CD14-positive monocyte (primary cell): Measurements from ENCODE around the gene CHAMP1. TPM values are rescaled to one million over a fixed set of nuclear protein-coding genes. Genes with fewer than 3 reads are reported as not detected.
A peak's percentile ranks its signal among the peaks of the same experiment; 100 is the strongest.

ENCODE experiments used
- DNase-seq, 3 donors: peaks; one replicate each; pipeline ENCODE4 v3.0.0-alpha.2; 2011 to 2022
- H2AFZ ChIP-seq: 2 replicates; pipeline ENCODE4 v1.6.0; 2012; ENCODE audit warnings: mild to moderate bottlenecking, low read depth, low read length, inconsistent platforms; ENCODE audit not compliant: insufficient read depth, poor library complexity, severe bottlenecking
- H3K27ac ChIP-seq, 2 donors: 1 replicate in 1 of 2; 2 replicates in 1 of 2; pipeline ENCODE4 v1.5.1; 2012 to 2013; ENCODE audit warnings: low read length in 2 of 2, control low read depth in 1 of 2, inconsistent platforms in 1 of 2, low read depth in 1 of 2, mild to moderate bottlenecking in 1 of 2
- H3K27me3 ChIP-seq, 2 donors: one replicate each; pipeline versions ENCODE4 v1.6.0 to v1.6.1; 2011 to 2013; ENCODE audit warnings: low read length in 2 of 2; ENCODE audit not compliant: control insufficient read depth in 2 of 2, insufficient read depth in 2 of 2
- H3K36me3 ChIP-seq, 2 donors: replicated peaks in 1 of 2; 1 replicate in 1 of 2; 2 replicates in 1 of 2; pipeline versions ENCODE4 v1.5.1 to v1.6.1; 2012 to 2013; ENCODE audit warnings: low read length in 2 of 2, control low read depth in 1 of 2, inconsistent platforms in 1 of 2, mild to moderate bottlenecking in 1 of 2; ENCODE audit not compliant: insufficient read depth in 2 of 2, control insufficient read depth in 1 of 2
- H3K4me1 ChIP-seq, 2 donors: 1 replicate in 1 of 2; 2 replicates in 1 of 2; pipeline versions ENCODE4 v1.5.1 to v1.6.1; 2012 to 2013; ENCODE audit warnings: low read length in 2 of 2, control low read depth in 1 of 2, inconsistent platforms in 1 of 2, mild to moderate bottlenecking in 1 of 2, moderate library complexity in 1 of 2; ENCODE audit not compliant: insufficient read depth in 2 of 2, control insufficient read depth in 1 of 2
- H3K4me2 ChIP-seq: replicated peaks from 2 replicates; pipeline ENCODE3; 2012; ENCODE audit warnings: low read length, moderate library complexity, mild to moderate bottlenecking; ENCODE audit not compliant: poor library complexity, severe bottlenecking; ENCODE audit errors: extremely low read depth
- H3K4me3 ChIP-seq, 3 experiments: fragments of 200-600 bp in 1 of 3; sonication (generic) in 1 of 3; replicated peaks in 1 of 3; 1 replicate in 2 of 3; 2 replicates in 1 of 3; pipeline ENCODE4 v1.5.1; 2011 to 2013; ENCODE audit warnings: low read length in 3 of 3, mild to moderate bottlenecking in 3 of 3, control low read depth in 2 of 3, low read depth in 2 of 3, inconsistent platforms in 1 of 3, moderate library complexity in 1 of 3
- H3K79me2 ChIP-seq: 2 replicates; pipeline ENCODE4 v1.6.0; 2012; ENCODE audit warnings: mild to moderate bottlenecking, control low read depth, inconsistent platforms, low read length, moderate library complexity; ENCODE audit not compliant: insufficient read depth
- H3K9ac ChIP-seq: 2 replicates; pipeline ENCODE4 v1.6.0; 2017; ENCODE audit warnings: low read length, mild to moderate bottlenecking; ENCODE audit not compliant: insufficient read depth, poor library complexity, severe bottlenecking
- H3K9me3 ChIP-seq, 2 donors: replicated peaks in 1 of 2; 1 replicate in 1 of 2; 2 replicates in 1 of 2; pipeline versions ENCODE4 v1.5.1 to v1.6.1; 2012 to 2013; ENCODE audit warnings: low read length in 2 of 2, control low read depth in 1 of 2; ENCODE audit not compliant: control insufficient read depth in 1 of 2, insufficient read depth in 1 of 2
- H4K20me1 ChIP-seq: 2 replicates; pipeline ENCODE4 v1.6.0; 2012; ENCODE audit warnings: mild to moderate bottlenecking, low read length, control low read depth, moderate library complexity; ENCODE audit not compliant: insufficient read depth
- H3K27ac Mint-ChIP-seq, 7 donors: one replicate each; pipeline ENCODE4 v1.8.0; 2020; ENCODE audit warnings: mild to moderate bottlenecking in 7 of 7, mixed read lengths in 7 of 7, moderate library complexity in 6 of 7, inconsistent platforms in 2 of 7
- H3K27me3 Mint-ChIP-seq, 3 donors: one replicate each; pipeline ENCODE4 v1.8.0; 2021 to 2022; ENCODE audit warnings: low read depth in 3 of 3, mild to moderate bottlenecking in 3 of 3, mixed read lengths in 3 of 3, moderate library complexity in 3 of 3, inconsistent platforms in 1 of 3
- H3K36me3 Mint-ChIP-seq, 2 donors: one replicate each; pipeline ENCODE4 v1.8.0; 2020; ENCODE audit warnings: mixed read lengths in 2 of 2, inconsistent platforms in 1 of 2, mild to moderate bottlenecking in 1 of 2
- H3K4me1 Mint-ChIP-seq: one replicate; pipeline ENCODE4 v1.8.0; 2020; ENCODE audit warnings: mild to moderate bottlenecking, mixed read lengths
- H3K4me3 Mint-ChIP-seq, 2 donors: one replicate each; pipeline ENCODE4 v1.8.0; 2020; ENCODE audit warnings: mild to moderate bottlenecking in 2 of 2, mixed read lengths in 2 of 2, moderate library complexity in 1 of 2
- H3K9me3 Mint-ChIP-seq, 7 donors: one replicate each; pipeline ENCODE4 v1.8.0; 2020 to 2022; ENCODE audit warnings: mixed read lengths in 7 of 7, mild to moderate bottlenecking in 6 of 7, moderate library complexity in 6 of 7, inconsistent platforms in 2 of 7
- CTCF ChIP-seq: fragments of 200-600 bp; IDR thresholded peaks from one replicate; pipeline ENCODE4 v1.8.0; 2022; ENCODE audit warnings: antibody characterized with exemption, mild to moderate bottlenecking
- WGBS: methylation state at CpG from one replicate; pipeline ENCODE4 v1.1.5; 2013; ENCODE audit warnings: missing lambda C conversion rate; ENCODE audit not compliant: insufficient coverage; 5-methylcytosine and 5-hydroxymethylcytosine counted together
- intact Hi-C, 2 donors: fragments of 100-400 bp; cut with micrococcal nuclease; formaldehyde crosslinking; loops; one replicate each; pipeline versions ENCODE4 v1.15.0 to v1.15.1; 2023
- polyA plus RNA-seq, 3 donors: library from polyadenylated mRNA; depleted of rRNA in 1 of 3; unstranded in 2 of 3; stranded (reverse) in 1 of 3; fragments of 300-500 nt in 2 of 3; fragments of >200 nt in 1 of 3; fragmentation: Illumina TruSeq in 2 of 3; gene quantifications; 1 replicate in 2 of 3; 2 replicates in 1 of 3; pipeline ENCODE4 v1.2.3, GENCODE V29; 2012 to 2021

CHAMP1 gene
- polyA plus RNA-seq, 3 donors, result 8.9 to 12.9 (median 9.2) TPM

GRCh38 chr13:114268344-114269280, 45.7 kb upstream of the CHAMP1 start:
- Histone ChIP-seq H3K4me2 (no peak overlapping the region), H3K27me3 (no peaks in the 10 kb centered on the region), H3K9ac (no peak overlapping the region), H3K36me3 (peaks cover 76 to 96% of the 10 kb centered on the region in 2 donors), H3K4me1 (no peaks in the 10 kb centered on the region), H3K27ac (no peak overlapping the region), H3K79me2 (no peaks in the 10 kb centered on the region), H3K9me3 (no peaks in the 10 kb centered on the region), H4K20me1 (no peaks in the 10 kb centered on the region), H2AFZ (no peak overlapping the region), H3K4me3 (no peak overlapping the region)
- intact Hi-C loops, result no loop called here
- Mint-ChIP-seq H3K27ac (peak overlapping the region in 1 of 7 donors; percentile 57), H3K4me3 (no peak overlapping the region), H3K27me3 (peaks cover 0 to 2% (median 0%) of the 10 kb centered on the region in 3 donors), H3K4me1 (no peaks in the 10 kb centered on the region), H3K36me3 (peaks cover 73 to 84% of the 10 kb centered on the region in 2 donors), H3K9me3 (peaks cover 0 to 10% (median 0%) of the 10 kb centered on the region in 7 donors)
- no peak for DNase-seq
- TF ChIP-seq CTCF, result no peak
- 100% methylated on average over 3 of the region's 6 CpGs for WGBS

DNA sequence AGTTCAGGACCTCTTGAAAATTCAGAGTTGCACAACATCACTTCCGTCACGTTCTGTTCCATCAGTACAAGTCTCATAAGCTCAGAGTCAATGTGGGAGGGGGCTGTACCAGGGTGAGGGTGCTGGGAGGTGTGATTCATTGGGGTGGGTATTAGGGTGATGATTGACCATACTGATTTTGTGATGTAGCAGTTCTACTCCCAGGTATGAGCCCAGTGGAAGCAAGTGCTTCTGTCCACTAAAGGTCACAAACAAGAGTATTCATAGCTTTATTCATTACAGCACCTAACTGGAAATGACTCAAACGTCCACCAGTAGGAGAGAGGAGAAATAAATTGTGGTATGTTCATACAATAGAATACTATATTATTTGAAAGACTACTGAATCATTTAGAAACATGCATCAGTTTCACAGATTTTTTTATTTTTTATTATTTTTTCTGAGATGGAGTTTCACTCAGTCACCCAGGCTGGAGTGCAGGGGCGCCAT, 45.0 kb upstream of the CHAMP1 start:
- H3K36me3 Mint-ChIP-seq, result peaks cover 69 to 82% of the 10 kb centered on the region in 2 donors
- no peaks in the 10 kb centered on the region for H4K20me1 ChIP-seq
- peak overlapping the region in 2 of 7 donors; percentile 57 to 66 for H3K27ac Mint-ChIP-seq
- peaks cover 71 to 96% of the 10 kb centered on the region in 2 donors for H3K36me3 ChIP-seq
- H3K9me3 ChIP-seq, result no peaks in the 10 kb centered on the region
- H2AFZ ChIP-seq, result no peak overlapping the region
- TF ChIP-seq CTCF, result no peak
- no peak overlapping the region for H3K4me3 ChIP-seq
- no peak for DNase-seq
- intact Hi-C loops, result no loop called here
- no peak overlapping the region for H3K4me2 ChIP-seq
- no peak overlapping the region for H3K4me3 Mint-ChIP-seq
- H3K9ac ChIP-seq, result no peak overlapping the region
- no CpG with 5 or more reads among the region's 4 CpGs for WGBS
- no peaks in the 10 kb centered on the region for H3K27me3 ChIP-seq
- H3K4me1 Mint-ChIP-seq, result peaks cover 2% of the 10 kb centered on the region
- H3K9me3 Mint-ChIP-seq, result peaks cover 0 to 10% (median 0%) of the 10 kb centered on the region in 7 donors
- no peaks in the 10 kb centered on the region for H3K4me1 ChIP-seq
- H3K27me3 Mint-ChIP-seq, result peaks cover 0 to 2% (median 0%) of the 10 kb centered on the region in 3 donors
- H3K27ac ChIP-seq, result no peak overlapping the region
- H3K79me2 ChIP-seq, result no peaks in the 10 kb centered on the region
